ENCODE results near the gene NFIL3.
"Not testable (repeated sequence)": the region's sequence is repeated elsewhere in the genome, so short reads cannot be mapped to it uniquely, and the experiment has no call there.

NFIL3 gene

GRCh38 chr9:91389686-91390085 is 33.9 kb downstream of the NFIL3 start:
- WGBS, 2 donors (ENCODE audit: extremely low coverage in 2 of 2, insufficient read length in 2 of 2, insufficient replicate concordance in 1 of 2), result no CpG with 5 or more reads among the region's 4 CpGs
- H2BK120ac ChIP-seq (ENCODE audit: low read depth, low read length); DNase-seq (ENCODE audit: low spot score); H3K36me3 ChIP-seq (replicated peaks in 1 of 2; ENCODE audit: control insufficient read depth in 2 of 2, insufficient read depth in 2 of 2, low read length in 2 of 2); H4K91ac ChIP-seq (ENCODE audit: low read depth, low read length, poor library complexity); H4K8ac ChIP-seq (ENCODE audit: low read depth, low read length); H3K27me3 ChIP-seq (ENCODE audit: control insufficient read depth in 3 of 3, insufficient read depth in 3 of 3, low read depth in 1 of 3, low read length in 3 of 3); H2BK5ac ChIP-seq (ENCODE audit: low read length); H3K18ac ChIP-seq (ENCODE audit: low read length); H2AK5ac ChIP-seq (ENCODE audit: low read depth, low read length); H2AFZ ChIP-seq (ENCODE audit: low read length); H3K9ac ChIP-seq (ENCODE audit: low read depth, low read length, poor library complexity); H3K4me1 ChIP-seq (ENCODE audit: control insufficient read depth in 2 of 2, insufficient read depth in 1 of 2, low read depth in 1 of 2, low read length in 2 of 2); H3K4me3 ChIP-seq (ENCODE audit: low read length in 2 of 2); H3K4me2 ChIP-seq (ENCODE audit: insufficient read depth, low read length, poor library complexity, severe bottlenecking); H3K79me1 ChIP-seq (ENCODE audit: low read depth, low read length); H3K4ac ChIP-seq (ENCODE audit: low read length); H3K23ac ChIP-seq (ENCODE audit: low read depth, low read length, poor library complexity); H3K9me3 ChIP-seq (replicated peaks in 1 of 2; ENCODE audit: control insufficient read depth in 2 of 2, insufficient read depth in 1 of 2, low read depth in 1 of 2, low read length in 2 of 2); H2BK12ac ChIP-seq (ENCODE audit: low read length); H3K27ac ChIP-seq (replicated peaks; ENCODE audit: low read length); H3K14ac ChIP-seq (ENCODE audit: low read length); H2BK15ac ChIP-seq (ENCODE audit: low read length): not testable (repeated sequence)

GRCh38 chr9:91386765-91387164 is 36.9 kb downstream of the NFIL3 start:
- H3K9me3 ChIP-seq (replicated peaks in 1 of 2; ENCODE audit: control insufficient read depth in 2 of 2, insufficient read depth in 1 of 2, low read depth in 1 of 2, low read length in 2 of 2), result no peaks in the 10 kb centered on the region
- no peak overlapping the region for H3K4me3 ChIP-seq (ENCODE audit: low read length in 2 of 2)
- H4K8ac ChIP-seq (ENCODE audit: low read depth, low read length), result no peak overlapping the region
- H4K91ac ChIP-seq (ENCODE audit: low read depth, low read length, poor library complexity), result no peak overlapping the region
- no peak for DNase-seq (ENCODE audit: low spot score)
- no peak overlapping the region for H3K4ac ChIP-seq (ENCODE audit: low read length)
- H3K23ac ChIP-seq (ENCODE audit: low read depth, low read length, poor library complexity), result no peak overlapping the region
- no peak overlapping the region for H3K27ac ChIP-seq (replicated peaks; ENCODE audit: low read length)
- H3K9ac ChIP-seq (ENCODE audit: low read depth, low read length, poor library complexity), result no peak overlapping the region
- H3K36me3 ChIP-seq (replicated peaks in 1 of 2; ENCODE audit: control insufficient read depth in 2 of 2, insufficient read depth in 2 of 2, low read length in 2 of 2), result no peaks in the 10 kb centered on the region
- H2AFZ ChIP-seq (ENCODE audit: low read length), result no peak overlapping the region
- no peaks in the 10 kb centered on the region for H3K79me1 ChIP-seq (ENCODE audit: low read depth, low read length)
- H2BK120ac ChIP-seq (ENCODE audit: low read depth, low read length), result no peak overlapping the region
- H2BK15ac ChIP-seq (ENCODE audit: low read length), result no peak overlapping the region
- H2BK12ac ChIP-seq (ENCODE audit: low read length), result no peak overlapping the region
- no peak overlapping the region for H3K4me2 ChIP-seq (ENCODE audit: insufficient read depth, low read length, poor library complexity, severe bottlenecking)
- H2AK5ac ChIP-seq (ENCODE audit: low read depth, low read length), result no peak overlapping the region
- no peak overlapping the region for H2BK5ac ChIP-seq (ENCODE audit: low read length)
- H3K4me1 ChIP-seq (ENCODE audit: control insufficient read depth in 2 of 2, insufficient read depth in 1 of 2, low read depth in 1 of 2, low read length in 2 of 2), result no peaks in the 10 kb centered on the region
- no peak overlapping the region for H3K14ac ChIP-seq (ENCODE audit: low read length)
- peaks cover 0 to 3% (median 0%) of the 10 kb centered on the region in 3 experiments for H3K27me3 ChIP-seq (ENCODE audit: control insufficient read depth in 3 of 3, insufficient read depth in 3 of 3, low read depth in 1 of 3, low read length in 3 of 3)
- no peak overlapping the region for H3K18ac ChIP-seq (ENCODE audit: low read length)

DNA sequence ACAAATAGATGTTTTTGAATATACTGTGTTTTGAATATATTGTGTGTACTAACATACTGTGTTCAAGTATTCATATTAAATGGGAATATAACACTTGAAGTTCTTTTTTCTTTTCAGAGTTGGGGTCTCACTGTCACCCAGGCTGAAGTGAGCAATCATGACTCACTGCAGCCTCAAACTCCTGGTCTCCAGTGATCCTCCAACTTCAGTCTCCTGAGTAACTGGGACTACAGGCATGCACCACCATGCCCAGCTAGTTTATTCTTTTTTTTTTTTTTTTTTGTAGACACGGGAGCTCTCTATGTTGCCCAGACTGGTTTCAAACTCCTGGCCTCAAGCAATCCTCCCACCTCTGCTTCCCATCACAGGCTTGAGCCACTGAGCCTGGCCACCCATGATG is 38.7 kb downstream of the NFIL3 start:
- Histone ChIP-seq H2AFZ (ENCODE audit: low read length) (no peak overlapping the region), H3K27ac (replicated peaks; ENCODE audit: low read length) (no peak overlapping the region), H3K36me3 (replicated peaks in 1 of 2; ENCODE audit: control insufficient read depth in 2 of 2, insufficient read depth in 2 of 2, low read length in 2 of 2) (no peaks in the 10 kb centered on the region), H4K91ac (ENCODE audit: low read depth, low read length, poor library complexity) (no peak overlapping the region), H3K18ac (ENCODE audit: low read length) (no peak overlapping the region), H3K79me1 (ENCODE audit: low read depth, low read length) (no peaks in the 10 kb centered on the region), H3K9me3 (replicated peaks in 1 of 2; ENCODE audit: control insufficient read depth in 2 of 2, insufficient read depth in 1 of 2, low read depth in 1 of 2, low read length in 2 of 2) (no peaks in the 10 kb centered on the region), H2BK15ac (ENCODE audit: low read length) (no peak overlapping the region), H3K14ac (ENCODE audit: low read length) (no peak overlapping the region), H2BK12ac (ENCODE audit: low read length) (no peak overlapping the region), H2BK5ac (ENCODE audit: low read length) (no peak overlapping the region), H3K4me1 (ENCODE audit: control insufficient read depth in 2 of 2, insufficient read depth in 1 of 2, low read depth in 1 of 2, low read length in 2 of 2) (no peaks in the 10 kb centered on the region), H3K27me3 (ENCODE audit: control insufficient read depth in 3 of 3, insufficient read depth in 3 of 3, low read depth in 1 of 3, low read length in 3 of 3) (no peaks in the 10 kb centered on the region), H3K9ac (ENCODE audit: low read depth, low read length, poor library complexity) (no peak overlapping the region), H3K4me2 (ENCODE audit: insufficient read depth, low read length, poor library complexity, severe bottlenecking) (no peak overlapping the region), H3K23ac (ENCODE audit: low read depth, low read length, poor library complexity) (no peak overlapping the region), H2BK120ac (ENCODE audit: low read depth, low read length) (no peak overlapping the region), H3K4me3 (ENCODE audit: low read length in 2 of 2) (no peak overlapping the region), H4K8ac (ENCODE audit: low read depth, low read length) (no peak overlapping the region), H2AK5ac (ENCODE audit: low read depth, low read length) (no peak overlapping the region), H3K4ac (ENCODE audit: low read length) (no peak overlapping the region)
- no peak for DNase-seq (ENCODE audit: low spot score)
- no CpG with 5 or more reads among the region's 1 CpG for WGBS, 2 donors (ENCODE audit: extremely low coverage in 2 of 2, insufficient read length in 2 of 2, insufficient replicate concordance in 1 of 2)

GRCh38 chr9:91383577-91383976 is 40.1 kb downstream of the NFIL3 start:
- H3K4me2 ChIP-seq (ENCODE audit: insufficient read depth, low read length, poor library complexity, severe bottlenecking), result no peak overlapping the region
- H2BK12ac ChIP-seq (ENCODE audit: low read length), result no peak overlapping the region
- H2AK5ac ChIP-seq (ENCODE audit: low read depth, low read length), result no peak overlapping the region
- no peak overlapping the region for H3K27ac ChIP-seq (replicated peaks; ENCODE audit: low read length)
- H2BK15ac ChIP-seq (ENCODE audit: low read length), result no peak overlapping the region
- H3K9ac ChIP-seq (ENCODE audit: low read depth, low read length, poor library complexity), result no peak overlapping the region
- H3K27me3 ChIP-seq (ENCODE audit: control insufficient read depth in 3 of 3, insufficient read depth in 3 of 3, low read depth in 1 of 3, low read length in 3 of 3), result peaks cover 0 to 8% (median 0%) of the 10 kb centered on the region in 3 experiments
- H2BK120ac ChIP-seq (ENCODE audit: low read depth, low read length), result no peak overlapping the region
- no peaks in the 10 kb centered on the region for H3K36me3 ChIP-seq (replicated peaks in 1 of 2; ENCODE audit: control insufficient read depth in 2 of 2, insufficient read depth in 2 of 2, low read length in 2 of 2)
- H2AFZ ChIP-seq (ENCODE audit: low read length), result no peak overlapping the region
- no peak overlapping the region for H4K91ac ChIP-seq (ENCODE audit: low read depth, low read length, poor library complexity)
- H3K79me1 ChIP-seq (ENCODE audit: low read depth, low read length), result no peaks in the 10 kb centered on the region
- H3K23ac ChIP-seq (ENCODE audit: low read depth, low read length, poor library complexity), result no peak overlapping the region
- H3K4me3 ChIP-seq (ENCODE audit: low read length in 2 of 2), result no peak overlapping the region
- no peak for DNase-seq (ENCODE audit: low spot score)
- H3K4me1 ChIP-seq (ENCODE audit: control insufficient read depth in 2 of 2, insufficient read depth in 1 of 2, low read depth in 1 of 2, low read length in 2 of 2), result no peaks in the 10 kb centered on the region
- H3K18ac ChIP-seq (ENCODE audit: low read length), result no peak overlapping the region
- H3K4ac ChIP-seq (ENCODE audit: low read length), result no peak overlapping the region
- no peak overlapping the region for H2BK5ac ChIP-seq (ENCODE audit: low read length)
- H3K9me3 ChIP-seq (replicated peaks in 1 of 2; ENCODE audit: control insufficient read depth in 2 of 2, insufficient read depth in 1 of 2, low read depth in 1 of 2, low read length in 2 of 2), result no peaks in the 10 kb centered on the region
- H4K8ac ChIP-seq (ENCODE audit: low read depth, low read length), result no peak overlapping the region
- H3K14ac ChIP-seq (ENCODE audit: low read length), result no peak overlapping the region

Data from neuronal stem cell (in vitro differentiated cells).